Kidney epithelial cell (primary cell): ENCODE data around the gene LENG1. TPM values are rescaled to one million over a fixed set of nuclear protein-coding genes. Genes with fewer than 3 reads are reported as not detected.
A peak's percentile ranks its signal among the peaks of the same experiment; 100 is the strongest.
"Not testable (repeated sequence)": the region's sequence is repeated elsewhere in the genome, so short reads cannot be mapped to it uniquely, and the experiment has no call there.

Experiments used
- DNase-seq: peaks from one replicate; pipeline ENCODE4 v3.0.0-alpha.2; 2010; ENCODE audit warnings: low read depth
- H3K27me3 ChIP-seq: 2 replicates; pipeline ENCODE4 v1.6.0; 2011; ENCODE audit warnings: low read length; ENCODE audit not compliant: control insufficient read depth, insufficient read depth
- H3K36me3 ChIP-seq: 2 replicates; pipeline ENCODE4 v1.5.1; 2011; ENCODE audit warnings: low read length; ENCODE audit not compliant: control insufficient read depth, insufficient read depth
- H3K4me3 ChIP-seq: 2 replicates; pipeline ENCODE4 v1.5.1; 2011; ENCODE audit warnings: low read depth, mild to moderate bottlenecking, control low read depth, low read length
- total RNA-seq: library from RNA; depleted of rRNA; stranded (reverse); fragments of >200 nt; gene quantifications from 2 replicates; pipeline ENCODE4 v1.2.3, GENCODE V29; 2015
- TF ChIP-seq, protein P1 (sequence below): IDR thresholded peaks from 2 replicates; pipeline ENCODE4 v1.5.1; 2011; ENCODE audit warnings: mild to moderate bottlenecking, moderate library complexity, low read length, control low read depth, inconsistent platforms; ENCODE audit not compliant: insufficient read depth, poor library complexity, severe bottlenecking

The LENG1 gene
- total RNA-seq, 1 donor from 2014 or later = 7.5 TPM

DNA sequence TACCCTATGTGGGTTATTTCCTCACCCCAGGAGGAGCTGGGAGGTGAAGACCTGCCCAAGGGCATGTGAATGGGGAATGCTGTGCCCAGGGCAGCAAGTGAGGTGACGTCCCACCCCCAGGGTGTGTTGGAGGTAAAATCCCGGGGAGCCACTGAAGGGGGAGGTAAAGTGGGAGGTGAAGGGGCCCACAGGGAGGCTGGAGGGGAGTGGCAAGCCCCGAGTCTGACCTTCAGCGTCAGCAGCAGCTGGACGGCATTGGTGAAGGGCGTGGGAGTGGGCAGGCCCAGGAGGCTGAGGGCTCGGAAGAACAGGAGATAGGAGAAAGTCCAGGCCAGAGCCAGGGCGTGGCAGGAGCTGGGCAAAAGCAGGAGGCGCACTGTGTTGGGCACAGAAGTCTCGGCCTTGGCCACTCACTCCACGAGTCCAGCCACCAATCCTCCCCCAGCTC is 27.4 kb upstream of the LENG1 start:
- Histone ChIP-seq H3K27me3 (no peaks in the 10 kb centered on the region), H3K36me3 (peaks cover 2% of the 10 kb centered on the region), H3K4me3 (no peak overlapping the region)
- no peak for DNase-seq
- TF ChIP-seq, protein P1, sequence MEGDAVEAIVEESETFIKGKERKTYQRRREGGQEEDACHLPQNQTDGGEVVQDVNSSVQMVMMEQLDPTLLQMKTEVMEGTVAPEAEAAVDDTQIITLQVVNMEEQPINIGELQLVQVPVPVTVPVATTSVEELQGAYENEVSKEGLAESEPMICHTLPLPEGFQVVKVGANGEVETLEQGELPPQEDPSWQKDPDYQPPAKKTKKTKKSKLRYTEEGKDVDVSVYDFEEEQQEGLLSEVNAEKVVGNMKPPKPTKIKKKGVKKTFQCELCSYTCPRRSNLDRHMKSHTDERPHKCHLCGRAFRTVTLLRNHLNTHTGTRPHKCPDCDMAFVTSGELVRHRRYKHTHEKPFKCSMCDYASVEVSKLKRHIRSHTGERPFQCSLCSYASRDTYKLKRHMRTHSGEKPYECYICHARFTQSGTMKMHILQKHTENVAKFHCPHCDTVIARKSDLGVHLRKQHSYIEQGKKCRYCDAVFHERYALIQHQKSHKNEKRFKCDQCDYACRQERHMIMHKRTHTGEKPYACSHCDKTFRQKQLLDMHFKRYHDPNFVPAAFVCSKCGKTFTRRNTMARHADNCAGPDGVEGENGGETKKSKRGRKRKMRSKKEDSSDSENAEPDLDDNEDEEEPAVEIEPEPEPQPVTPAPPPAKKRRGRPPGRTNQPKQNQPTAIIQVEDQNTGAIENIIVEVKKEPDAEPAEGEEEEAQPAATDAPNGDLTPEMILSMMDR = no peak

DNA sequence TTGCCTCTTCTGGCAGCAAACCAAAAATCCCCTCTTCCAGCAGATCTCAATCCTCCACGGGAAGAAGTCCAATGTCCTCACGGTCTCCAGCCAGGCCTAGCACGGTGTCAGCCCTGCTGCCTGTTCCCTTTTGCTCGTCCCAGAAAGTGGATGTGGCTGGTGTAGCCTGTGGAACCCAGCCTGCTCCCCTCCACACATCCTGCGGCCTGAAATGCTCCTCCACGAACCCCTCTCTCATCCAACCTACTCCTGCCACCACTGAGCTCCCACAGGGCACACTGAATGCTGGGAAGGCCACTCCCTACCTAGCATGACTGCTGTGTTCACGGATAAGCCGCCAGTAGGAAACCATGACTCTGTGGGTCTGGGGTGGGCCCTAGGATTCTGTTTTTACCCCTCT is 26.8 kb upstream of the LENG1 start:
- Histone ChIP-seq H3K36me3 (peaks cover 2% of the 10 kb centered on the region), H3K4me3 (no peak overlapping the region), H3K27me3 (no peaks in the 10 kb centered on the region)
- TF ChIP-seq, protein P1 = no peak
- no peak for DNase-seq

DNA sequence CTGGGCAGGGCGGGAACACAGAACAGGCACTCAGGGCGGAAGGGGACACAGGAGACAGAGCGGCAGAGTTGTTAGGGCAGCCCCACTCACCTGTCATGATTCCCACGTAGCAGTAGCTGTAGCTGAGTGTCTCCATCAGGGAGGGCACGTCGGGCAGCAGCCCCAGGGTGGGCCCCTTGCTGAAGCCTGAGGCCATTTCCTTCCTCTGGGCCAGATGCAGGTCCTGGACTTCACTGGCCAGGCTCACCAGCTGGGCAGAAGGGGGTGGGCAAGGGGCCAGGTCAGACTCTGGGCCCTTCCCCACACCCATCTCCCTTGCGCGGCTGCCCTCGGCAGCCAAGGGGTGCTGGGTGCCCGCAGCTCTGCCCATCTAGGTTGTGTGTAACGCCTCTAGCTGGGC is 23.9 kb upstream of the LENG1 start:
- DNase-seq = no peak
- Histone ChIP-seq H3K36me3 (peaks cover 2% of the 10 kb centered on the region), H3K27me3 (no peaks in the 10 kb centered on the region), H3K4me3 (no peak overlapping the region)
- TF ChIP-seq, protein P1 = no peak

DNA sequence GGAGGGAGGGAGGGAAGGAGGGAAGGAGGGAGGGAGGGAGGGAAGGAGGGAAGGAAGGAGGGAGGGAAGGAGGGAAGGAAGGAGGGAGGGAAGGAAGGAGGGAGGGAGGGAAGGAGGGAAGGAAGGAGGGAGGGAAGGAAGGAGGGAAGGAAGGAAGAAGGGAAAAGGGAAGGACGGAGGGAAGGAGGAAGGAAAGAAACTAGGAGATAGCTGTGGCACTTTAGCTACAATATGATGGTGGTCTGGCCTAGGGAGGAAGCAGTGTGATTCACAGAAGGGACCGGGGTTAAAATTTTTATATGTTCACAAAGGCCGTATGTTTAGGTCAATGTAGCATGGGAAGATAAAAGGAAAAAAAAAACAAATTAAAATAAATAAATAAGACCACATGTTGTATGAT is 22.4 kb upstream of the LENG1 start:
- DNase-seq, H3K27me3 ChIP-seq, H3K36me3 ChIP-seq, H3K4me3 ChIP-seq: not testable (repeated sequence)

DNA sequence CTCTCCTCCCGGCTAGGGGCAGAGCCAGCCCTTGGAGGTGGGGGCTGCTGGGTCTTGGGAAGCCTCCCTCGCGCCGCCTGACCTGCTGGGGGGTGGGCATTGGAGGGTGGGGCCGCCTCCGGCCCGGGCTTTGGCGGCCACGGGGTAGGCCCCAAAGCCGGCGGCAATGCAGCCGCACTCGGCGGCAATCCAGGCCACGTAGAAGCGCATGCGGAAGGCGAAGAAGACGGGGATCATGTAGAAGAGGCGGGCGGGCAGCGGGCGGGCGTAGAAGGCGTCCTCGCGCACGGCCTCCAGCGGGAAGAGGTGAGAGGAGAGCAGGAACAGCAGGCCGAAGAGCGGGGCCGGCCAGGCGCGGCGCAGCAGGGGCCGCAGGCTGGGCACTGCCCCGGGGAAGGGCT is 21.2 kb upstream of the LENG1 start:
- DNase-seq = no peak
- Histone ChIP-seq H3K4me3 (no peak overlapping the region), H3K27me3 (no peaks in the 10 kb centered on the region), H3K36me3 (no peaks in the 10 kb centered on the region)
- TF ChIP-seq, protein P1 = no peak

DNA sequence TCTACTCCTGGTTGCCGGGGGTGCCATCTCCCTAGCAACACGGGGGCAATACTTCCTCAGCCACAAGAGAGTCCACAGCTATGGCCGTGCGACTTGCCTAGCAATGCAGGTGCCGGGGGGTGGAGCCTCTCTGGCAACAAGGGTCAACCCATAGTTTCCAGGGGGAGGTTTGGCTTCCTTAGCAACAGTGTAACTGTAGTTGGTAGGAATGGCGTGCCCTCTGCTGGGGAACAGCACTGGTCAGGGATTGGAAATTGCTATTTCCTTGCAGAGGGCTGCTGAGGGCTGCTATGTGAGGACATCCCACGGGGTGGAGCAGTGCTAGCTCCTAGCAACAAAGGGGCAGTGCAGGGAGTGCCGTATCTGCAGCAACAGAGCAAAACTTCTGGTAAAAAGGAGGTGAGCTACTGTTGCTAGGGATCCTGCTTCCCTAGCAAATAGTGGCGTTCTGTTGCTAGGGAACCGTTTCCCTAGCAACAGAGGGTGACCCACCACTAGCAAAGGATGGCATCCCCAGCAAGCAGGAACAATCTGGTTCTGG is 20.5 kb upstream of the LENG1 start:
- TF ChIP-seq, protein P1 = peak; percentile 70
- H3K36me3 ChIP-seq = no peaks in the 10 kb centered on the region
- H3K27me3 ChIP-seq = no peaks in the 10 kb centered on the region
- peak; percentile 67 for DNase-seq
- H3K4me3 ChIP-seq = no peak overlapping the region
